ENCODE data around the gene FILIP1. TPM values are rescaled to one million over a fixed set of nuclear protein-coding genes. Genes with fewer than 3 reads are reported as not detected.

The FILIP1 gene
- total and polyA plus RNA-seq, 8 donors, result 14.4 to 45.2 (median 32.5) TPM

DNA sequence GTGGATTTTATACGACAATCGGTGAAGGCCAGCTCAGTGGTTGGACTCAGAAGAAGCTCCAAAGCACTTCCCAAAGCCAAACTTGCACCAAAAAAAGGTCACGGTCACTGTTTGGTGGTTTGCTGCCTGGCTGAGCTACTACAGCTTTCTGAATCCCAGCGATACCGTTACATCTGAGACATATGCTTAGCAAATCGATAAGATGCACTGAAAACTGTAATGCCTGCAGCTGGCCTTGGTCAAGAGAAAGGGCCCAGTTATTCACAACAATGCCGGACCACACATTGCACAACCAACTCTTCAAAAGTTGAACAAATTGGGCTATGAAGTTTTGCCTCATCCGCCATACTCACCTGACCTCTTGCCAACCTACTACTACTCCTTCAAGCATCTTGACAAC, 70.2 kb downstream of the FILIP1 start:
- Histone ChIP-seq H3K9me3 (no peaks in the 10 kb centered on the region), H3K27ac (no peak overlapping the region), H3K27me3 (no peaks in the 10 kb centered on the region), H3K36me3 (no peaks in the 10 kb centered on the region), H3K4me1 (no peaks in the 10 kb centered on the region), H3K4me3 (no peak overlapping the region)
- ATAC-seq (no peak), DNase-seq (no peak)
- intact Hi-C loops (cut with DNase I), result no loop called here
- TF ChIP-seq CTCF (IDR thresholded peaks at IDR 0.05), result no peak

DNA sequence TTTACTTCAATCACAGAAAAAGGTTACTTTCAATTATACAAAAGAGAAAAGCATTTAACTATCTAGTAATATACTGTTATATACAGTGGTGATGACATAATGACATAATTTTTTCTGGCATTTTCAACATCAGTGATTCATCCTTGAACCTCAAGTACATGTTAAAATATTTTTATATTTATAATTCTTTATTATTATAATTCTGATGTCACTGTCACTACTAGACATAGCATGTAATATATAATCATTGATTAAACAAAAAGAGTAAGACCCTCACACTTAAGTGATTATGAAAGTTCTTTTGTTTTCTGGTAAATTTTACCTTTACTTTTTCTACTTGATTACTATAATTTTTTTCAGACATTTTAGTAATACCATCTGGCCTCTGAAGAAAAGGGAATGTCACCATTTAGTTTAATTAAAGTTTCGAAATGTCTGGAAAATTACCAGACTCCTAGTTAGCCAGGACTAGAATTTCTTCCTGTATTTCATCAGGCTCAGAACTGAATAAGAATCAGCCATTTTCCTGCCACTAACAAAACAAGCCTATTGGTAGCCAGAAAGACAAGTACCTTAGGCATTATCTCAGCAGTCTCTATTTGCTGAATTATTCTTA, 71.5 kb downstream of the FILIP1 start:
- no peak overlapping the region for H3K27ac ChIP-seq
- no peaks in the 10 kb centered on the region for H3K27me3 ChIP-seq
- no peaks in the 10 kb centered on the region for H3K9me3 ChIP-seq
- ATAC-seq (no peak), DNase-seq (peak in 1 of 4 donors; percentile 46)
- H3K4me1 ChIP-seq, result peaks cover 0 to 3% of the 10 kb centered on the region in 2 donors
- no peaks in the 10 kb centered on the region for H3K36me3 ChIP-seq
- H3K4me3 ChIP-seq, result no peak overlapping the region
- intact Hi-C loops (cut with DNase I), result no loop called here
- TF ChIP-seq CTCF (IDR thresholded peaks at IDR 0.05), result no peak

- no peak for DNase-seq
- no peak for TF ChIP-seq CTCF (IDR thresholded peaks at IDR 0.05)
- Histone ChIP-seq H3K4me3 (no peak overlapping the region), H3K9me3 (no peaks in the 10 kb centered on the region), H3K36me3 (no peaks in the 10 kb centered on the region), H3K4me1 (peaks cover 0 to 3% of the 10 kb centered on the region in 2 donors), H3K27ac (no peak overlapping the region), H3K27me3 (no peaks in the 10 kb centered on the region)
- intact Hi-C loops (cut with DNase I), result no loop called here
- ATAC-seq, result no peak
Observed at GRCh38 chr6:75421316-75422023, 72.1 kb downstream of the FILIP1 start.

- intact Hi-C loops (cut with DNase I), result no loop called here
- Histone ChIP-seq H3K27ac (no peak overlapping the region), H3K9me3 (no peaks in the 10 kb centered on the region), H3K4me3 (no peak overlapping the region), H3K27me3 (no peaks in the 10 kb centered on the region), H3K36me3 (no peaks in the 10 kb centered on the region), H3K4me1 (peaks cover 0 to 3% of the 10 kb centered on the region in 2 donors)
- ATAC-seq (no peak), DNase-seq (no peak)
- no peak for TF ChIP-seq CTCF (IDR thresholded peaks at IDR 0.05)
Observed at GRCh38 chr6:75419980-75420379, 73.6 kb downstream of the FILIP1 start.

DNA sequence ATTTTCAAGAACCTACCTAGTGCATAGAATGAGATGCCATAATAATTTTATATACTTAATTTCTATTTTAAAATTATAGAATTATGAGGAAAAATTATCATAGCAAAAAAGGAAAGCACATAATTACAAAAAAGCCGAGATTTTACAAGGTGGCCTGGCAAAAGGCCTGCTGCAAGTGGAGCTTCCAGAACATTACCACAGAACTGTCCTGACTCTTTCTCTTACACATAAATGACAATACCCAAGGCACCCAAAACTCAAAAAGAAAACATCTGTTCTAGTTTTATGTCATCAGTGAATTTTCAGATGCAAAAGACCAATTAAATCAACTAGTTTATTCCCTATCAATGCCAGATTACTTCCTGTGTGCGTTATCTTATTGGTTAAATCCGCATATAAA, 74.2 kb downstream of the FILIP1 start:
- H3K36me3 ChIP-seq, result no peaks in the 10 kb centered on the region
- no peaks in the 10 kb centered on the region for H3K27me3 ChIP-seq
- TF ChIP-seq CTCF (IDR thresholded peaks at IDR 0.05), result no peak
- H3K27ac ChIP-seq, result no peak overlapping the region
- no peak for ATAC-seq
- intact Hi-C loops (cut with DNase I), result no loop called here
- H3K4me1 ChIP-seq, result peaks cover 0 to 3% of the 10 kb centered on the region in 2 donors
- no peaks in the 10 kb centered on the region for H3K9me3 ChIP-seq
- no peak overlapping the region for H3K4me3 ChIP-seq
- DNase-seq, result no peak

All from left lung (tissue), 10 donors.